MM.1S (cell line): ENCODE results near the gene SFRP5.

ENCODE experiments used
- DNase-seq: peaks from one replicate; pipeline ENCODE4 v3.0.0-alpha.2; 2015
- H2AFZ ChIP-seq: fragments of 300-600 bp; sonication (generic); 2 replicates; pipeline ENCODE4 v1.6.0; 2016; ENCODE audit warnings: antibody characterized with exemption, low read length
- H3F3A ChIP-seq: fragments of 300-600 bp; sonication (generic); 2 replicates; pipeline ENCODE4 v1.6.1; 2016; ENCODE audit warnings: mild to moderate bottlenecking, antibody characterized with exemption, low read length, moderate library complexity, mixed read lengths; ENCODE audit not compliant: insufficient read depth
- H3K27ac ChIP-seq: fragments of 300-600 bp; sonication (generic); 2 replicates; pipeline ENCODE4 v1.5.1; 2016; ENCODE audit warnings: mild to moderate bottlenecking, low read length
- H3K27me3 ChIP-seq: fragments of 300-600 bp; sonication (generic); replicated peaks from 2 replicates; pipeline ENCODE4 v1.6.0; 2016; ENCODE audit warnings: low read length; ENCODE audit not compliant: insufficient read depth
- H3K36me3 ChIP-seq: fragments of 300-600 bp; sonication (generic); replicated peaks from 2 replicates; pipeline ENCODE4 v1.6.1; 2016; ENCODE audit warnings: mild to moderate bottlenecking, low read length, mixed read lengths; ENCODE audit not compliant: insufficient read depth
- H3K4me1 ChIP-seq: fragments of 300-600 bp; sonication (generic); 2 replicates; pipeline ENCODE4 v1.6.1; 2016; ENCODE audit warnings: low read length, mixed read lengths
- H3K4me2 ChIP-seq: fragments of 300-600 bp; sonication (generic); 2 replicates; pipeline ENCODE4 v1.6.0; 2016; ENCODE audit warnings: low read depth, low read length
- H3K4me3 ChIP-seq: fragments of 300-600 bp; sonication (generic); 2 replicates; pipeline ENCODE4 v1.5.1; 2016; ENCODE audit warnings: low read length, mixed read lengths
- H3K79me2 ChIP-seq: fragments of 300-600 bp; sonication (generic); 2 replicates; pipeline ENCODE4 v1.6.1; 2016; ENCODE audit warnings: mixed run types, low read length, mixed read lengths
- H3K9ac ChIP-seq: fragments of 300-600 bp; sonication (generic); 2 replicates; pipeline ENCODE4 v1.6.1; 2016; ENCODE audit warnings: low read length, mixed read lengths
- H3K9me2 ChIP-seq: fragments of 300-600 bp; sonication (generic); replicated peaks from 2 replicates; pipeline ENCODE4 v1.6.1; 2016; ENCODE audit warnings: mild to moderate bottlenecking, low read length, mixed read lengths; ENCODE audit not compliant: insufficient read depth
- H3K9me3 ChIP-seq: fragments of 300-600 bp; sonication (generic); replicated peaks from 2 replicates; pipeline ENCODE4 v1.6.1; 2016; ENCODE audit warnings: mild to moderate bottlenecking, low read length, mixed read lengths; ENCODE audit not compliant: insufficient read depth
- H4K20me1 ChIP-seq: fragments of 300-600 bp; sonication (generic); 2 replicates; pipeline ENCODE4 v1.6.1; 2016; ENCODE audit warnings: mild to moderate bottlenecking, low read length, moderate library complexity, mixed read lengths; ENCODE audit not compliant: insufficient read depth
- CTCF ChIP-seq: fragments of 300-600 bp; sonication (generic); IDR thresholded peaks from 2 replicates; pipeline ENCODE4 v1.5.1; 2016; ENCODE audit warnings: antibody characterized with exemption, low read length, mixed read lengths
- EZH2 ChIP-seq: fragments of 300-600 bp; sonication (generic); optimal IDR thresholded peaks from 2 replicates; pipeline ENCODE3; 2017; ENCODE audit warnings: low read depth, mild to moderate bottlenecking, antibody characterized with exemption, low read length, mixed read lengths
- EZH2phosphoT487 ChIP-seq: fragments of 300-600 bp; sonication (generic); IDR thresholded peaks from 2 replicates; pipeline ENCODE4 v1.6.1; 2018; ENCODE audit warnings: antibody characterized with exemption, low read length

Gene SFRP5

GRCh38 chr10:97782455-97783228 lies 10.8 kb upstream of the SFRP5 start:
- Histone ChIP-seq H3K4me2 (no peak overlapping the region), H3K36me3 (no peaks in the 10 kb centered on the region)
- no peak for TF ChIP-seq EZH2
- no peak for TF ChIP-seq EZH2phosphoT487
- TF ChIP-seq CTCF, result no peak

DNA sequence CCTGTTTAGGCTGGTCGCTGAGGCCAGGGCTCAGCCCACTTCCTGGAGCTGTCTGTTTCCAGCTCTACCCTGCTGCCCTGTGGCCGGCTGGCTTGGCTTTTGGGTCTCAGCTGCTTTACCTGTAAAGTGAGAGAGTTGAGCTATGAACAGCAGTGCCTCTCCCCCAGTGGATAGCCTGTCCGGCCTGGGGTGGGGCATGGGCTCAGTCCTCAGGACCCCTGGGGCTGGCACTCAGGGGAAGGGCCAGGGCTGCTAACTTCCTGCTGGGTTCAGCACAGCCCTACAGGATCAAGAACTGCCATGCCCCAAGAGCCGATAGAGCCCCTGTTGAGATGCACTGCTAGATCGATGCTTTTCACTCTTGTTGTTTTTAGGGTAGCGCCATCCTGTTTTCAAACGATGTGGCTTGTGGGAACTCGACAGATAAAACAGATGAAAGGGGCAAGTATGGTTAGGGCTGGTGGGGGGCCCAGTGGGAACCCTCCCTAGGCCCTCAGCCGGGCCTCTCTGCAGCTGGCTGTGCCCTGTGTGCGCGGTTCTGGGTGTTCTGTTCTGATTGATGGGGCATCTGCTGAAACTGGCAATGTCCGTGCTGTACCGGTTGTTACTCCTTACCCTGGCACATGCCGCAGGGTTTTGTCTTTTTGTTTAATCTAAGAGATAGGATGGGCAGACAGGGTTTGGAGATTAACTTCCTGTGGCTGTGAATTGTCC lies 10.0 kb upstream of the SFRP5 start:
- H3F3A ChIP-seq, result no peaks in the 10 kb centered on the region
- H2AFZ ChIP-seq, result no peak overlapping the region
- no peak for DNase-seq
- no peaks in the 10 kb centered on the region for H3K4me1 ChIP-seq
- no peak overlapping the region for H3K27ac ChIP-seq
- no peaks in the 10 kb centered on the region for H3K9me2 ChIP-seq
- no peak overlapping the region for H3K4me2 ChIP-seq
- H3K27me3 ChIP-seq, result peaks cover 45% of the 10 kb centered on the region
- H3K36me3 ChIP-seq, result no peaks in the 10 kb centered on the region
- TF ChIP-seq EZH2 (no peak), EZH2phosphoT487 (no peak), CTCF (no peak)
- no peak overlapping the region for H3K9ac ChIP-seq
- no peaks in the 10 kb centered on the region for H4K20me1 ChIP-seq
- H3K4me3 ChIP-seq, result no peak overlapping the region
- no peaks in the 10 kb centered on the region for H3K9me3 ChIP-seq
- no peaks in the 10 kb centered on the region for H3K79me2 ChIP-seq

More at GRCh38 chr10:97782455-97783228, 10.8 kb upstream of the SFRP5 start:
- no peaks in the 10 kb centered on the region for H3F3A ChIP-seq
- no peak for DNase-seq
- H3K9ac ChIP-seq, result no peak overlapping the region
- H3K79me2 ChIP-seq, result no peaks in the 10 kb centered on the region
- no peak overlapping the region for H3K27ac ChIP-seq
- no peaks in the 10 kb centered on the region for H3K9me2 ChIP-seq
- H3K4me1 ChIP-seq, result no peaks in the 10 kb centered on the region
- H2AFZ ChIP-seq, result no peak overlapping the region
- no peak overlapping the region for H3K4me3 ChIP-seq
- H3K27me3 ChIP-seq, result peaks cover 52% of the 10 kb centered on the region
- H4K20me1 ChIP-seq, result no peaks in the 10 kb centered on the region
- no peaks in the 10 kb centered on the region for H3K9me3 ChIP-seq

GRCh38 chr10:97780841-97781617 lies 9.2 kb upstream of the SFRP5 start:
- TF ChIP-seq EZH2phosphoT487, result no peak
- TF ChIP-seq EZH2, result no peak
- TF ChIP-seq CTCF, result no peak
- H4K20me1 ChIP-seq, result no peaks in the 10 kb centered on the region
- H2AFZ ChIP-seq, result no peak overlapping the region
- H3K27me3 ChIP-seq, result peaks cover 38% of the 10 kb centered on the region
- DNase-seq, result no peak
- no peak overlapping the region for H3K9ac ChIP-seq
- no peaks in the 10 kb centered on the region for H3K79me2 ChIP-seq
- no peaks in the 10 kb centered on the region for H3K9me2 ChIP-seq
- H3K27ac ChIP-seq, result no peak overlapping the region
- H3F3A ChIP-seq, result no peaks in the 10 kb centered on the region
- H3K4me3 ChIP-seq, result no peak overlapping the region
- no peaks in the 10 kb centered on the region for H3K36me3 ChIP-seq
- H3K9me3 ChIP-seq, result no peaks in the 10 kb centered on the region
- no peak overlapping the region for H3K4me2 ChIP-seq
- H3K4me1 ChIP-seq, result no peaks in the 10 kb centered on the region
